GM13977 (cell line): ENCODE measurements around the gene RGMB.

Source experiments
- DNase-seq: peaks from one replicate; pipeline ENCODE4 v3.0.0; 2012; ENCODE audit warnings: low spot score
- in situ Hi-C: fragments of 300-500 bp; cut with MboI; formaldehyde crosslinking; loops from one replicate; pipeline ENCODE4 v1.12.0; 2022; ENCODE audit warnings: low sequenced_read_pairs, low pct_unique_long_range_greater_than_20kb, mixed read lengths, inconsistent platforms; ENCODE audit not compliant: unreplicated experiment
- TF ChIP-seq, protein P1 (sequence below): IDR thresholded peaks from 2 replicates; pipeline ENCODE4 v1.5.1; 2012; ENCODE audit warnings: mild to moderate bottlenecking, control low read depth; ENCODE audit not compliant: insufficient read depth; ENCODE audit errors: extremely low read depth, missing control alignments

The RGMB gene

DNA sequence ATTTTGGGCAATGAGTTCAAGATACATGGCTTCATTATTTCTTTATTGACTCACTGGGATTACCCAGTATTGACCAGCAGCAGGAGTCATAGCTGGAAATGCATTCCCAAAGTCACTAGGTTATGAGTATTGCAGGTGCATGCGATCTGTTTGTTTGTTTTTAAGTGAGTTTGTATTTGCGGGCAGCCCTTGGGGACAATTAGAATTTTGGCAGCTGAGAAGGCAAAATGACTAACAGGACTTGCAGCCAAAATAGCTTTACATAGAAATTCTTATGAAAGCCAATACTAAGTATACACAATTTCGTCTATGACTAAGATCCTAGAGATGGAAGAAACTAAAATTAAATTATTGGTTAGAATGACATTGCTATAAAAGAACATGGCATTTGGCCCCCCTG, 18.1 kb upstream of the RGMB start:
- TF ChIP-seq, protein P1, sequence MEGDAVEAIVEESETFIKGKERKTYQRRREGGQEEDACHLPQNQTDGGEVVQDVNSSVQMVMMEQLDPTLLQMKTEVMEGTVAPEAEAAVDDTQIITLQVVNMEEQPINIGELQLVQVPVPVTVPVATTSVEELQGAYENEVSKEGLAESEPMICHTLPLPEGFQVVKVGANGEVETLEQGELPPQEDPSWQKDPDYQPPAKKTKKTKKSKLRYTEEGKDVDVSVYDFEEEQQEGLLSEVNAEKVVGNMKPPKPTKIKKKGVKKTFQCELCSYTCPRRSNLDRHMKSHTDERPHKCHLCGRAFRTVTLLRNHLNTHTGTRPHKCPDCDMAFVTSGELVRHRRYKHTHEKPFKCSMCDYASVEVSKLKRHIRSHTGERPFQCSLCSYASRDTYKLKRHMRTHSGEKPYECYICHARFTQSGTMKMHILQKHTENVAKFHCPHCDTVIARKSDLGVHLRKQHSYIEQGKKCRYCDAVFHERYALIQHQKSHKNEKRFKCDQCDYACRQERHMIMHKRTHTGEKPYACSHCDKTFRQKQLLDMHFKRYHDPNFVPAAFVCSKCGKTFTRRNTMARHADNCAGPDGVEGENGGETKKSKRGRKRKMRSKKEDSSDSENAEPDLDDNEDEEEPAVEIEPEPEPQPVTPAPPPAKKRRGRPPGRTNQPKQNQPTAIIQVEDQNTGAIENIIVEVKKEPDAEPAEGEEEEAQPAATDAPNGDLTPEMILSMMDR, result no peak
- DNase-seq, result no peak
- in situ Hi-C loops, result no loop called here

DNA sequence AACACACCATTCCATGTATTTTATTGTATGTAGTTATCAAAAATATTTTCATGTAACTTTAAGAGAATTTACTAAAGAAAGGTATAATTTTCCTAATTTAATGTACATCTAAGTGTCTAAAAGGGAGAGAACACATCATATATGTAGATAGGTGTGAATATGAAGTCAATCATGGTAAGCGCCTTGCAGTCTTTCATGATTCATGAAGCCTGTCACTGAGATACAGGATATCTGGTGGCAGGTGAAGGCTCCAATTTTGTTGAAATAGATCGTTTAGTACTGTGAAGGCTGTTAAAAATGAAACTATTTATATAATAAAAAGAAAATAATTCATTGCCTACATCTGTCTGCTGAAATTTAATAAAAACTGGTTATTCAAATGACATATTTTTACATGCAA, 15.5 kb upstream of the RGMB start:
- in situ Hi-C loops, result no loop called here
- no peak for DNase-seq
- TF ChIP-seq, protein P1, result no peak

DNA sequence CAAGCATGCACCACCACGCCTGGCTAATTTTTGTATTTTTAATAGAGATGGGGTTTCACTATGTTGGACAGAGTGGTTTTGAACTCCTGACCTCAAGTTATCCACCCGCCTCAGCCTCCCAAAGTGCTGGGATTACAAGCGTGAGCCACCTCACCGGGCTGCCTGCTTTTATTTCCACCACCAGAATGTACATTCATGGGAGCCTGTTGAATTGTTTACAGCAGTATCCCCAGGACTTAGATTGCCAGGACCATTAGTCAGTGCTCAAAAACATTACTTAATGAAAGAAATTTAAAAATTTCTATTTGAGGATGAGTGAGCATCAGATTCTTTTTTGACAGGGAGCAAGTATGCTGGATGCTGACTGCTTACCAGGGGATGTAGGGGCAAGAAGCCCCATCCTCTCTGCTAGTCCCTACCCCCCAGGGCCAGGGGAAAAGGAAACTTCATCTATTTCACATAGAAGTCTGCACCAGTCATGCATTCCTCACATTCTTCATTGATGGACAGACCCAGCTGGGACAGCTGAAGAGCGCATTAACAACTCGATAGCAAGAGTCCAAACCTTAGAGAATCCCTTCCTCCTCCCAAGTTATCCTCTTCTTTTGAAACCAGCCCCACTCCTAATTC, 10.3 kb upstream of the RGMB start:
- in situ Hi-C loops, result no loop called here
- no peak for DNase-seq
- TF ChIP-seq, protein P1, result no peak

DNA sequence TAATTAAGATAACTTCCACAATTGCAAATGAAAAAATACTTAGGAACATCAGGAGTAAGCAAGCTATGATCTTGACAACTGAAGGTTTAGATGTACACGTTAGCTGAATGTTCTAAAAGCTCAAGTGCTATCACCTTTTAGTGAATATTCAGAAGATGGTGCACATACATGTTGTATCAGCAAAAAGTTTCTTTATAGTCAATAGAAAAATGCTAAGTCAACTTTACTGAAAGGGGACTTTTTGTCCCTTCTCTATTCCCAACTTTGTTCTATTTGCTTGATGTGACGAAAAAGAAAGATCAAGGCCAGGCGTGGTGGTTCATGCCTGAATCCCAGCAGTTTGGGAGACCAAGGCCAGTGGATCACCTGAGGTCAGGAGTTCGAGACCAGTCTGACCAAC, 7.6 kb upstream of the RGMB start:
- DNase-seq, result no peak
- in situ Hi-C loops, result no loop called here
- TF ChIP-seq, protein P1, result no peak

DNA sequence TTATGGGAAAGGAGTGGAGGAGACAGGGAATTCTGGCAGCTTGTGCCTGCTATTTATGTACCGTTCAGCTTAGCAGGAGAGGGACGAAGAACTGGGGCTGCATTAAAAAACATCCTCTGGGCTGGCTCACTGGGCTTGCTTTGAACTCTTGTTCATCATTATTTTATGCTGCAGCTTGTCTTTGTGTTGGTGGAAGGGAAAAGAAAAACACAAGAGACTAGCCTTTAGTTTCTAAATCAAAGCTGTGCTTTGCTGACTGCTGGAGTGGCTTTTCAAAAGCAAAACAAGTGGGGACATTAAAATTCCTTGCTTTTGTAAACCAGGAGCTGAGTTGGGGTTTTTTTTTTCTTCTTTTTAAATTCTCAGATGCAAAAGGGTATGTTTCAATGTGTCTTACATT, 5.9 kb upstream of the RGMB start:
- TF ChIP-seq, protein P1, result no peak
- in situ Hi-C loops, result no loop called here

DNA sequence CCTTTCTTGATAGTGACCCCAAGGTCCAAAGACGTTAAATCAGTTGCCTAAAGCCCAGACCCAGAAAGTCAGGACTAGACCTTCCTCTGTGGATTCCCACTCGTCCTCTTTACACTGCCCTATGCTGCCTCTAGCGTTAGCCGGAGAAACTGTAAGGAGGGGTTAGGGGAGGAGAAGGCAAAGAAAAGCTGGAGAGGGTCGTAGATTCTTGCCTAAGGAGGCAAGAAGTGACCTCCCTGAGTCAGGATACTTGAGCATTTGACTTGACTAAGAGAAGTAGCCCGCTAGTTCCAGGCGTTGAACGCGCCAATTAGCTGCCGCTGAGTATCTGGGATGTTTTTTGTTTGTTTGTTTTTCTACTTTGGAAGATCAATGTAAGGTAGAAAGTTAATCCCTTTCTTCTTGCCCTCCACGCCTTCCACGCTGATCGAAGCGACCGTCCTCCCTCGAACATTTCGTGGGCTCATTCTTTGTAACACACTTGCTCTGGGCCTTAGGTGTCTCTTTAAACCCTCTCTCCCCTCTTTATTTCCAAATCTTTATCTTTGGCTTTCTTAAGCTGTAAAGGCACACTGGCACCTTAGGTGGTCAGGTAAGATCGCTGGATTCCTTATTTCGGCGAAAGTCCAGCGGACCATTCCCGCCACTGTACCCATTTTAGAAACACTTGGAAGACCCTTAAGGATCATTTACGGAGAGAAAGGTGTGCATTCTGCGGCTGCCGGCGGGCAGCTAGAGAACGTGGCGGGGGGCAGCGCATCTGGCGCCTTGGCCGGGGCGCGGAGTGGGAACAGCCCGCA, 5.1 kb upstream of the RGMB start:
- TF ChIP-seq, protein P1, result peak; percentile 88
- in situ Hi-C loops, result no loop called here
- peak; percentile 61 for DNase-seq

More for the DNA sequence above, 5.9 kb upstream of the RGMB start:
- DNase-seq, result no peak

DNA sequence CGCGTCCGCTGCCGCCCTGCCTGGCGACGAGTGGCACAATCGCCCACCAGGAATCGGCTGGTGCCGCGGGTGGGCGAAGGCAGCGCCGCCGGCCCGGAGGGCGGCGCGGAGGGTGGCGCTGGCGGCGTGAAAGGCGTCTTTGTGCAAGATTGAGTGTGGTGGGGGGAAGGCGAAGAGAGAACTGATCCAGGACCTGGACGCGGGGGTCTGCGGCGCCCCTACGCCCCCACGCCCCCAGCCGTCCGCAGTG, 4.6 kb upstream of the RGMB start:
- in situ Hi-C loops, result no loop called here
- DNase-seq, result no peak
- TF ChIP-seq, protein P1, result no peak
